Measurements from ENCODE around the gene LRRC37B.
A peak's percentile ranks its signal among the peaks of the same experiment; 100 is the strongest.
"Not testable (repeated sequence)": the region's sequence is repeated elsewhere in the genome, so short reads cannot be mapped to it uniquely, and the experiment has no call there.

The LRRC37B gene

DNA sequence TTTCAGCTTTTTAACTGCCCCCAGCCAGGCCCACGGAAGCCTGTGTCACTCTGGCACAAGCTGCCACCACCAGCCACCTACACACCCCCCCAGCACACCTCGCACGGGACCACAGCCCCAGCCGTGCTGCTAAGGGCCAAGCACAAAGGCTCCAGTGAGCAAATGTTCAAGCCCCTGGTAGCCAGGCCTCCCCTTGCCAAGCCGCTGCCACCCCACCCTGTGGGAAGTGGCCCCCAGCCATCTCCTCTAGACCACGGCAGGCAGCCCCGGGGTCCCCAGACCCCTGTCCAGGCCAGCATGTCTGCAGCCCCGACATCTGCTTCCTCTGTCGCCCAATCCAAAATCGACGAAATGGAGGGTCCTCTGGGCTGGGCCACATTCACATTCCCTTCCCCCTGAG, 35.1 kb downstream of the LRRC37B start:
- not testable (repeated sequence) for DNase-seq

DNA sequence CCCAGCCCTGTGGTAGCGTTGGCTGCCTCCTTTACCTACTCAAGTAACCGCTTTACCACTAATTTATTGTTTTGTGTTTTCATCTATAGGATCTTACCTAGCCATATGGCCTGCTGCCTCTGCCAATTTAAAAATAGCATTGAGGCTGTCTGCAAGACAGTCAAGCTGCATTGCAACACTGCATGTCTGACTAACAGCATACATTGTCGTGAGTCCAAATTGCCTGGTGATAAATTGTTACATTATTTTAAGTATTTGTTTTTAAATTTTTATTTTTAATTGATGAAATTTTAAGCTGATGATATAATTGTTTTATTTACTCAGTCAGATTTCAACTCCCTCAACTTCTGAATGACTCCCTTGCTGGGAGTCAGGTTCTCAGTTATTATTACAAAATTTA, 38.4 kb downstream of the LRRC37B start:
- peak; percentile 27 for DNase-seq

DNA sequence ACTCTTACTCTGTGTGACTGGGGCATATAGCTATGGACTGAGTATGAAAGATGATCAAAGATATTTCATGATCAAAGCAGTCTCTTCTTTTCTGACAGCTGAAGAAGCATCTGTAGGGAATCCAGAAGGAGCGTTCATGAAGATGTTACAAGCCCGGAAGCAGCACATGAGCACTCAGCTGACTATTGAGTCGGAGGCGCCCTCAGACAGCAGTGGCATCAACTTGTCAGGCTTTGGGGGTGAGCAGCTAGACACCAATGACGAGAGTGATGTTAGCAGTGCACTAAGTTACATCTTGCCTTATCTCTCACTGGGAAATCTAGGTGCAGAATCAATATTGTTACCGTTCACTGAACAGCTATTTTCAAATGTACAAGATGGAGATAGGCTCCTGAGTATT, 40.5 kb downstream of the LRRC37B start:
- DNase-seq, result not testable (repeated sequence)

DNA sequence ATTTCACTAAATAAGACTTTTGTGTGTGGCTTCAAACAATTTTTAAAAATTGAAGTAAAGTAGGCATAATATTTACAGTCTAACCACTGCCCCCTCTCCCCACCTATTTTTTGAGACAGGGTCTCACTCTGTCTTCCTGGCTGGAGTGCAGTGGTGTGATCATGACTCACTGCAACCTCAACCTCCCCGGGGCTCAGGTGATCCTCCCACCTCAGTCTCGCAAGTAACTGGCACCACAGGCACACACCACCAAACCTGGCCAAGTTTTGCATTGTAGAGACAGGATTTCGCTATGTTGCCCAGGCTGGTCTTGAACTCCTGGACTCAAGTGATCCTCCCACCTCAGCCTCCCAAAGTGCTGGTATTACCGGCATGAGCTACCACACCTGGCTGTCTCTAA, 47.8 kb downstream of the LRRC37B start:
- DNase-seq, result not testable (repeated sequence)

DNA sequence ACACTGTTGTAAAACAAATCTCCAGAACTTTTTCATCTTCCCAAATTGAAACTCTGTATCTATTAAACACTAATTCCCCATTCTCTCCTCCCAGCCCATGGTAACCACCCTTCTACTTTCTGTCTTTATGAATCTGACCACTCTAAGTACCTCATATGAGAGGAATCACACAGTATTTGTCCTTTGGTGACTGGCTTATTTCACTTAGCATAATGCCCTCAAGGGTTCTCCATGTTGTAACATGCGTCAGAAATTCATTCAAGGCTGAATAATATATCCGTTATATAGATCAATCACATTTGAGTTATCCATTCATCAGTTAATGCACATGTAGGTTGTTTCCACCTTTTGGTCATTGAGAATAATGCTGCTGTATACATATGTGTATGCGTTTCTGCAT, 48.2 kb downstream of the LRRC37B start:
- DNase-seq, result not testable (repeated sequence)

DNA sequence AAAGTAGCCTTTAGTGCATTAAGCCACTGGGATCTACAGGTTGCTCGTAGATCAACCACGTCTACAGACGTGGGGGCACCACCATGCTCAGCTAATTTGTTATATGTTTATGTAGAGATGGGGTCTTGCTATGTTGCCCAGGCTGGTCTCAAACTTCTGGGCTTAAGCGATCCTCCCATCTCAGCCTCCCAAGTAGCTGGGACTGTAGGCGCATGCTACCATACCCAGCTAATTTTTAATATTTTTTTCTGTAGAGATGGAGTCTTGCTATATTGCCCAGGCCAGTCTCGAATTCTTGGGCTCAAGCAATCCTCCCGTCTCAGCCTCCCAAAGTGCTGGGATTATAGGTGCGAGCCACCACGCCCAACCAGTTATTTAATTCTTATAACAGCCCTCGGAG, 49.3 kb downstream of the LRRC37B start:
- not testable (repeated sequence) for DNase-seq

DNA sequence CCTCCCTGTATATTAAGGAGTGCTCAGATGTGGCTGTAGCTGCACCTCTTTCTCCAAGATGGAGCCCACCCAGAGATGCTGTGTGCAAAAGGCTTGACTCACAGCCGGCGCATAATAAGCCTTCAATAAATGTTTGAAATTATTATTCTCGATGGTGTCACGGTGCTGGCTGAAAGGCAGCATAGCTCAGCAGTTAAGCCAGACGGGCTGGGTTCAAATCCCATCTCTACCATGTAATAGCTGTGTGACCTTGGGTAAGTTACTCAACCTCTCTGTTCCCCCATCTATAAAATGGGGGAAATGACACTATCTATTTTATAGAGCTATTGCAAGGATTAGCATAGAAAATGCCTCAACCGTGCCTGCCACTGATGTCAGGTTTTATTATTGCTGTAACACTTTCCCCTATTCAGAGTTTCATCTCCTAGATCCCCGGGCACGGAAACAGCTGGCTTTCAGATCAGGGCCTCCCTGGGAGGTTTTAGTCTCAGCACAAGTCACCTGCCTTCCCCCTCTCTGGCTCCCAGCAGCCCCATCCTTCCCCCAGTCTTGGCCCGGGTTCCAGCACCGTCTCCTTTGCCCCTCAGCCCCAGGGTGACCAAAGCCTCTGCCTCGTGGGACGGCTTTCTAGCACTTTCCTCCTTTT, 50.4 kb downstream of the LRRC37B start:
- not testable (repeated sequence) for DNase-seq

DNA sequence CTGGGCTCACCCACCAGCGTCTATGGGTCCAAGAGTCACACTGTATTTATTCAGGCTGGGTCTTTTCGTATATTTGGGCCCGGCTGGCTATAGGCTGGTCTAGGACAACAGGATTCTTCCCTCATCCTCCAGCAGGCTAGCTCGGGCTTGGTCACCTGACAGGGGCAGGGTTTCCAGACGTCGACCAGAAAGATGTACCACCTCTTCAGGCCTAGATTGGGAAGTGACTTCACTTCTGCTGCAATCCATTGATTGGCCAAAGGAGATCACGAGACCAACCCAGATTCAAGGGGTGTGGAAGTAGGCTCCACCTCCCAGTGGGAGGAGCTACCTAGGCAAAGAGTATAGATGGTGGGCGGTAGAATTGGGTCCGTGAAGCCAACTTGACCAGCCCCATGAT, 53.5 kb downstream of the LRRC37B start:
- not testable (repeated sequence) for DNase-seq

DNA sequence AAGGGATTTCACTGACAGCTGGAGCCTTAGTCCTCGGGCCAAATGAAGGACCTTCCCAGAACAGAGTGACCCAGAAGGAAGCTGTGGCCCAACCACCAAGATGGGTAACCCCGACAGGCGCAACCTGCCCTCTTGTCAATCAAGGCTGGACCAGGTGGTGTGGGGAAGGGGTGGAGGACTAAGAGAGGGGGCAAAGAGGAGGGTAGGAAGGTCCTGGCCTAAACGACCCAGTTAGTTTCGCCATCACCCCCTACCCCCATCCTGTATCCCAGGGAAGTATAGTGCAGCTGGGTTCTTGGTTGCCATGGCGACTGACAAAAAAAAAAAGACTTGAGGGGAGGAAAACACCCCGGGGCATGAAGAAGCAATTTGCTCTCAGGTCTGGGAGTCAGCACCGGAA, 54.7 kb downstream of the LRRC37B start:
- not testable (repeated sequence) for DNase-seq

DNA sequence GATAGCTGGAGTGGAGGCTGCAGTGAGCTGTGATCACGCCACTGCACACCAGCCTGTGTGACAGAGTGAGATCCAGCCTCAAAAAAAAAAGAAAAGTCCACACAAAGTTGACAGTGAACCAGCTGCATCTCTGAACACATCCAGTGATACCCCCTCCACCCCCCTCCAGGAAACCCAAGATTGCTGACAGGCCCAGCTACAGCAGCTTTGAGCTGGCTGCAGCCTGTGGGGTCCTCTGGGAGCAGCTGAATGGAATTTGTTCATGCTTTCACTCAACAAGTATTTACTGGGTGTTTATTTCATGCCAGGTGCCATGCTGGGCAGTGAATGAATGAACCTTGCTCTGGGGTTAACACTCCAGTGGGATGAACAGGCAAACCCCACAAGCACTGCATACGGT, 56.9 kb downstream of the LRRC37B start:
- not testable (repeated sequence) for DNase-seq

DNA sequence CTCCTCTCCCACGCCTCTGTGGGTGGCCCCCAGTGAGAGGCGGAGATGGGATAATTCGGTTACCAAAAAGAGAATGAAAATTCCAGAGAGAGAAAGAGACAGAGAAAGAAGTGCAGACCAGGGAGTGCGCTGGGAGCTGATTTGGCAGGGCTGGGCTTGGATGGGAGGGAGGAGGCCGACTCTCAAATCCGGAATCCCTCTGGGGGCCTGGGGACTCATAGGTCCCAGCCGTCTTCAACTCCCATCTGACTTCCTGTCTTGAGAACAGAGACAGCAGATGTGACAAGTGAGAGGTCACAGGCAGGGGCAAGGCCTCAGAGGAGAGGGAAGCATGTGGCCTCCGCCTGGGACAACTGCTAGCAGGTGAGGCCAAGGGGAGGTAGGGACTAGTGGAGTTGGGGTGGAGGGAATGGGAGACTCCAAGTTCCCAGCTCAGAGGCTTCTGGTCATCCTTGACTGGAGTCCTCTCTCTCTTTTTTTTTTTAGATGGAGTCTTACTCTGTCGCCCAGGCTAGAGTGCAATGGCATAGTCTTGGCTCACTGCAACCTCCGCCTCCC, 59.0 kb downstream of the LRRC37B start:
- DNase-seq, result not testable (repeated sequence)

DNA sequence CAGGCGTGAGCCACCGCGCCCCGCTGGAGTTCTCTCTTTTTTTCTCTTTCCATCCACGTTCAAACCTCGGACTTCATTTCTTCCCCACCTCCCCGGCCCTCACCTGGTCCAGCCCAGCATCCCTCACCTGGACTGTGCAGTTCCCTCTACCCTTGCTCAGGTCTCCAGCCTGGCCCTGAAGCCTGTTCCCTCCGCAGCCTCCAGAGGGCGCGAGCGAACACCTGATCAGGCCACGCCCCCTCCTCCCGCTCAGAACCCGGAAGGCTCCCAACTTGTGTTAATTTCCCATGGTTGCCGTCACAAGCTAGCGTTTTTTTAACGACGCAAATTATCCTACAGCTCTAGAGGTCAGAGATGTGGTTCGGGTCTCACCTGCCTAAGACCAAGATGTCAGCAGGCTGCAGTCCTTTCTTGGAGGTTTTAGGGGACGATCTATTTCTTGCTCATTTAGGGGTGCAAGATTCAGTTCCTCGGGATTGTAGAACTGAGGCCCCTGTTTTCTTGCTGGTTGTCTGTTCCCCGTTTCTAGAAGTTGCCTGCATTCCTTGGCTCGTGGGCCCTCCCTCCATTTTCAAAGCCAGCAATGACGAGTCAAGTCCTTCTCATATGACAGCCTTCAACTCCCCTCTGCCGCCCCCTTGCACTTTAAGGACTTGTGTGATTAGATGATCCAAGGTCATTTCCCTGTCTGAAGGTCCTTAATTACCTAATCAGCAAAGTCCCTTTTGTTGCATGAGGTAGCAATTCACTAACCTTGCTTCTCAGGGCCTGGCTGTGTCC, 59.9 kb downstream of the LRRC37B start:
- not testable (repeated sequence) for DNase-seq

DNA sequence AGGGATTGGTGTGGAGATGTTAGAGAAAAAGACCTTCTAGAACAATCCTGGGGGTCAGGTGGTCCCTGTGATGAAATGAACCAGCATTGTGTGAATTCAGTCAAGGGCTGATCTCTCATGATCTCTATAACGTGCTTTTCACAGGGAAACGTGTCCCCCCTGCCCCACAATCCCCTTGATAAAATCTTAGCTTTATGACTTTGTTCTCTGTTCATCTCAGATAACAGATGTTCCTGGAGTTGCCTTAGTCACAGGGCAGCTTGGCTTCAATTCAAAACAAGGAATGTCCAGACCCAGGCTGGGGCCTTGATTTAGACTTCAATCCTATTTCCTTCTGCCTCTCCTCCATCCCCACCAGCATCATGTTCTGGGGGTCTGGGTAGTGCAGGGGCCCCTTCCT, 61.9 kb downstream of the LRRC37B start:
- DNase-seq, result not testable (repeated sequence)

DNA sequence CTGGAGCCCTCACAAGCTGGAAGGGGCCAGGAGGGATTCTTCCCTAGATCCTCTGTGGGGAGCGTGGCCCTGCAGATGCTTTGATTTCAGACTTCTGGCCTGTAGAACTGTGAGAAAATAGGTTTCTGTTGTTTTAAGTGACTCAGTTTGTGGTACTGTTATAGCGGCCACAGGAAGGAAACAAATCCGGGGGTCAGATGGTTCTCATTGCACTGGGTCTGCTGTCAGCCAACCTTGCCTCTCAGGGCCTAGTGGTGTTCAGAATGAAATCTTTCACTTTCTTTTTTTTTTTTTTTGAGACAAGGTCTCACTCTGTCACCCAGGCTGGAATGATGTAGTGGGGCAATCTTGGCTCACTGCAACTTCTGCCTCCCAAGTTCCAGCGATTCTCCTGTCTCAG, 64.8 kb downstream of the LRRC37B start:
- DNase-seq, result not testable (repeated sequence)

DNA sequence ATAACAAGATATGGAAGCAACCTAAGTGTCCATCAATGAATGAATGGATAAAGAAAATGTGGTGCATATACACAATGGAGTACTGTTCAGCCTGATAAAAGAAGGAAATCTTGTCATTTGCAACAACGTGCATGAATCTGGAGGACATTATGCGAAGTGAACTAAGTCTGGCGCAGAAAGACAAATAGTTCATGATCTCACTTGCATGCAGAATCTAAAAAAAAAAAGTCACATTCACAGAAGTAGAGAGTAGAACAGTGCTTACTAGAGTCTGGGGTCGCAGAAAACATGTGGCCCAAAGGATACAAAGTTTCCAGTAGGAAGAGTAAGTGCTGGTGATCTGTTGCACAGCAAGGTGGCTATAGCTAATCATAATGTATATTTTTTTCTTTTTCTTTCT, 65.9 kb downstream of the LRRC37B start:
- DNase-seq, result not testable (repeated sequence)

DNA sequence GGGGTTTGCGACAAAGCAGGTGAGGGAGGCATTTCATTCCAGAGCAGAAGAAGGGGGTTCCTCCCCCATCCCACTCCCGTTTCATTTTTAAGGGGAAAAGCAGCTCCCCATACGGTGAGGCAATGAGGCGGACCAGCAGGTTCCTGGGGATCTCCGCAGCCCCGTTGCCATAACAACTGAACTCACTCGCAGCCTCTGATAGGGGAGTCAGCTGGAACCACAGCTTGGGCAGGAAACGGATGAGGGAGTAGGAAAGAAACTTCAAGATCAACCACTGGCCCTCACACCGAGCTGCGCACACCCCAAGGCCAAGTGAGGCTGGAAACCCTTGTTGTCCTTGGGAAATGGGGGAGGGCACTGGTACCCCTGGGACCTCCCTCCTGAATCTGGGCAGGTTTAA, 72.6 kb downstream of the LRRC37B start:
- peak; percentile 39 for DNase-seq

DNA sequence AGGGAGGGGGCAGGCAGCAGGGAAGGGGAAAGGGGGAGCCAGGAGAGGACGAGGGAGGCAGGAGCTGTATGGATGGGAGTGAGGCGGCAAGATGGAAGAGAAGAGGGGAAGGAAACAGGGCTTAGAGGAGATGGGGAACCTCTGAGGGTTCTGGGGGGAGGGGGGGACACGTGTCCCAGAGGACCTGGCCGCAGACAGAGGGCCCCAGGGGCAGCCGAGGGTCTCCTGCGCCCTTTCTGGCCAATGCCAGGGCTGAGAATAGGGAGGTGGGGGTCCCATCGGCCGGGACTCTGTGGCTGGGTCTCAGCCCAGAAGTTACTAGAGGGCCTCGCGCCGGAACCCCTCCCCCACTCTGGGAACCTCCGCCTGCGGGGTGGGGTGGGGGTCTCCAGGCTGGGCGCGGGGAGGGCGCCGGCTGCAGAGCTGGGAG, 76.4 kb downstream of the LRRC37B start:
- not testable (repeated sequence) for DNase-seq

DNA sequence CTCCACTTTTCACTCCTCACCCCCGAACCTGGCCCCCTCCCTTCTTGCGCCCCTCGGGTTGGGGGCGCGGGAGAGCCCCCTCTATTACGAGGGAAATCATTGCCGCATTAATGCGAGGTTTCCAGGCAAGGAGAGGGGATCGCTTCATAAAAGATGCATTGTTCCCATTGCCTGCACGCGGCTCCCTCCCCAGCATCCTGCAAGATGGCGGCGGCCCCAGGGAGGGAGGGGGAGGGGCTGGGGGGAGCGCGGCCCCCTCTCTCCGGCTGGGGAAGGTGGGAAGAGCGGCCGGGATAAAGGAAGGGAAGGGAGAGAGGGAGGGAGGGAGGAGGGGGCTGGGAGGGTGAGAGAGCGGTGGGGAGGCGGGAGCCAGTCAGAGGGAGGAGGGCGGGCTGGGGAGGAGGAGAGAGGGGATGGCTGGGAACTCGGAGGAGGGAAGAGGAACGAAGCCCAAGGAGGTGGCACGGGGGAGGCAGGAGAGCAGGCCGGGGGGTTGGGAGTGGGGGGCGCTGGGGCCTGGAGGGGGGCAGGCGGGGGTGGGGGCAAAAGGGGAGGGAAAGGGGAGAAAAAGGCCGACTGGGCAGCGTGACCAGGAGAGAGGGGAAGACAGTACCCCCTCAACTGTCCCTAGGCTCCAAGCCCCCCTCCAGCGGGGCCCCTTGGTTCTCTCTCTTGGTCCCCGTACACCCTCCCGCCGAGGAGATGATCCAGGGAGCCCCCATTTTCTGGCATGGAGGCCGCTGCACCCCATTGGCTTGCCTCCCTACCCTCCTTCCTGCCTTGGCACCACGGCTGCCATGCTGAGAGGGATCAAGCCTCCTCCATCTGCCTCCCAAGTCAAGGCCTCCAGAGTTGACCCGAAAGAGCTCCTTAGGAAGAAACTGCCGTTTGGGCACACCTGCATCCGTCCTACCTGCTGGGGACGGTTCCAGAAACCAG, 77.1 kb downstream of the LRRC37B start:
- DNase-seq, result not testable (repeated sequence)

DNA sequence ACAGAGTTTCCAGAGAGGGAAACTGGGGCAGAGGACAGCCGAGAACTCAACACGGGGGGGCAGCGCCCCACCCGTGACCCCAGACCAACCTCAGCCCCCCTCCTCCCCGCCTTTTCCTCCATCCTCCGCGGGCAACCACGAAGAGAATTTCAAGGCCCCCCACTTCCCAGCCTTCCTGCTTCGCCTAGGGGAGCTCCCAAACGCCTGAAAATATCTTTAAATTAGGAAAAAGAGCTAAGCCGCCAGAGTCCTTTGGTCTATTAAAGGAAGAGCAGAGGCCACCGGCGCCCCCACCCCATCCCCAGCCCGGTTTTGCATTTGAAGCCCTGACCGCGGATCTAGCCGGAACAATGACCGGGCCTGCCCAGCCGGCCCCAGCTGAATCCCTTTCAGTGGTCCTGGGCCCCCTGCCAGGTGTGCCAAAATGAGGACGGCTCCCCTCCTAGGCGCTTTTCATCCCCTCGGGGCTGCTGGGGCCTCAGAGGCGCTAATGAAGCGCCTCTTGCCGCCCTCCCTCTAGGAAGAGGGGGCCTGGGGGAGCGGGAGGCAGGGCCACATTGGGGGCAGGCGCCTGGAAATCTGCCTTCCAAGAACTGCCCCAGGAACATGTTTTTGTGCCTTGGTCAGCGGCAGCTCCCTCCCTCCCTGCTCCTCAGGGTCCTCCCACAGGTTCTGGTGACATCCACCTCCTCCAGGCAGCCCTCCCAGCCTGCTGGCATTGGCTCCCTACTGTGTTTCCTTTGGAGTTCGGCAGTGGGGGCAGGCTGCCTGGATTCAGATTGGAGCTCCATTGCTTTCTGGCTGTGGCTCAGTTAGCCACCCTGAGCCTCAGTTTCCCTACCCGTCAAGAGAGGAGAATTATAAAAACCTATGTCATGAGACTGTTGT, 78.0 kb downstream of the LRRC37B start:
- not testable (repeated sequence) for DNase-seq

DNA sequence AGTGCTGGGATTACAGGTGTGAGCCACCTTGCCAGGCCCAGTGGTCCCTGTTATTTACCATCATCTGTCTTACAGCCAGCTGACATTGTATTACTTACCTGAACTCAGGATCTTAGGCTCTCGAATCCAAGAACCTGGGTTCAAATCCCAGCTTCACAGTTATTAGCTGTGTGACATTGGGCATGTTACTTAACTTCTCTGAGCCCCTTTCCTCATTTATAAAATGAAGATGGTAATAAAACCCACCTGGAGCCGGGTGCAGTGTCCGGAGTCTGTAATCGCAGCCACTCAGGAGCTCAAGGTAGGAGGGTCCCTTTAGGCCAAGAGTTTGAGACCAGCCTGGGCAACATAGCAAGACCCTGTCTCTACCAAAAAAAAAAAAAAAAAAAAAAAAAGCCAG, 79.7 kb downstream of the LRRC37B start:
- DNase-seq, result not testable (repeated sequence)

DNA sequence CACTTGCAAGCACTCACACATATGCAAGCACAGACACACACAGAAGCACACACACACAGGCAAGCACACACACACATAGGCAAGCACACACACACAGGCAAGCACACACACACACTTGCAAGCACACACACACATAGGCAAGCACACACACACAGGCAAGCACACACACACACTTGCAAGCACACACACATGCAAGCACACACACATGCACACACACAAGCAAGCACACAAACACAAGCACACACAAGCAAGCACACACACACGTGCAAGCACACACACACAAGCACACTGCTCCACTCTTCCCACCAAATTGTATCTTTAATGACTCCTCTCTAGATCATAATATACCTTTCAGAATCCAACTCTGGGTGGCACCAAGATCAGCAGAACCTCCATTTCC, 84.9 kb downstream of the LRRC37B start:
- not testable (repeated sequence) for DNase-seq

DNA sequence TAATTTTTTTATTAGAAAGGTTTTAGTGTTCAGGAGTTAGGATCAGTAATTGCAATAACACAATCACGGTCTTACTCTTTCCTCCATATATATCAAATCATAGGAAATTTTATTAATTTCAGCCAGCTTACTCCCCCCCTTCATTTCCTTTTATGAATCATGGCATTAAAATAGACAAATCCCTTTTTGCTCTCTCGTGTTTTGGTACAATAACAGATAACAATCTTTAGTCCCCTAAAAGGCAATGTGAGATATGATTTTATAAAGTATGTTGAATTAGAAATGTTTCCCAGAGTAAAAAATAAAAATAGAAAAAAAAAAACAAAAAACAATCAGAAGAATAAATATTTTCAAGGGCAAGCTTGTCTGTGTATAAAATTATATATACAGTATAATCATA, 92.5 kb downstream of the LRRC37B start:
- DNase-seq, result no peak

Measured in HCEC 1CT (cell line).